ENCODE results near the gene TMEM232. TPM values are rescaled to one million over a fixed set of nuclear protein-coding genes. Genes with fewer than 3 reads are reported as not detected.

The TMEM232 gene
- total RNA-seq, result 10 to 100 TPM in 1 of 2 donors, not detected in 1; 13.3 TPM

GRCh38 chr5:110726249-110727024 is at the start of gene TMEM232:
TMEM232 (minus strand) TSS chr5:110726671; CDS start chr5:110667352, 59,319 bp downstream.
- no peak within 1 kb of the TSS for H3K27ac ChIP-seq
- H3K4me3 ChIP-seq, result peak within 1 kb of the TSS; percentile 64
- no peaks in the 10 kb centered on the region for H3K36me3 ChIP-seq
- H3K4me1 ChIP-seq (ENCODE audit: control insufficient read depth in 1 of 2, low read depth in 2 of 2), result peaks cover 0 to 4% of the 10 kb centered on the region in 2 donors
- TF ChIP-seq, protein P1, sequence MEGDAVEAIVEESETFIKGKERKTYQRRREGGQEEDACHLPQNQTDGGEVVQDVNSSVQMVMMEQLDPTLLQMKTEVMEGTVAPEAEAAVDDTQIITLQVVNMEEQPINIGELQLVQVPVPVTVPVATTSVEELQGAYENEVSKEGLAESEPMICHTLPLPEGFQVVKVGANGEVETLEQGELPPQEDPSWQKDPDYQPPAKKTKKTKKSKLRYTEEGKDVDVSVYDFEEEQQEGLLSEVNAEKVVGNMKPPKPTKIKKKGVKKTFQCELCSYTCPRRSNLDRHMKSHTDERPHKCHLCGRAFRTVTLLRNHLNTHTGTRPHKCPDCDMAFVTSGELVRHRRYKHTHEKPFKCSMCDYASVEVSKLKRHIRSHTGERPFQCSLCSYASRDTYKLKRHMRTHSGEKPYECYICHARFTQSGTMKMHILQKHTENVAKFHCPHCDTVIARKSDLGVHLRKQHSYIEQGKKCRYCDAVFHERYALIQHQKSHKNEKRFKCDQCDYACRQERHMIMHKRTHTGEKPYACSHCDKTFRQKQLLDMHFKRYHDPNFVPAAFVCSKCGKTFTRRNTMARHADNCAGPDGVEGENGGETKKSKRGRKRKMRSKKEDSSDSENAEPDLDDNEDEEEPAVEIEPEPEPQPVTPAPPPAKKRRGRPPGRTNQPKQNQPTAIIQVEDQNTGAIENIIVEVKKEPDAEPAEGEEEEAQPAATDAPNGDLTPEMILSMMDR (IDR thresholded peaks at IDR 0.05), result no peak
- ATAC-seq (ENCODE audit: insufficient number of reproducible peaks, low FRiP score, low read depth) (peak; percentile 94), DNase-seq (ENCODE audit: low spot score) (peak; percentile 5)
- H3K27me3 ChIP-seq (replicated peaks; ENCODE audit: insufficient read depth), result no peaks in the 10 kb centered on the region
- no peaks in the 10 kb centered on the region for H3K9me3 ChIP-seq

- Histone ChIP-seq H3K36me3 (no peaks in the 10 kb centered on the region), H3K4me3 (no peak overlapping the region), H3K4me1 (ENCODE audit: control insufficient read depth in 1 of 2, low read depth in 2 of 2) (no peaks in the 10 kb centered on the region), H3K9me3 (no peaks in the 10 kb centered on the region), H3K27ac (no peak overlapping the region), H3K27me3 (replicated peaks; ENCODE audit: insufficient read depth) (no peaks in the 10 kb centered on the region)
- no peak for DNase-seq (ENCODE audit: low spot score)
- ATAC-seq (ENCODE audit: insufficient number of reproducible peaks, low FRiP score, low read depth), result no peak
- TF ChIP-seq, protein P1 (IDR thresholded peaks at IDR 0.05), result no peak
Observed at GRCh38 chr5:110770286-110770685, 43.8 kb upstream of the TMEM232 start.

DNA sequence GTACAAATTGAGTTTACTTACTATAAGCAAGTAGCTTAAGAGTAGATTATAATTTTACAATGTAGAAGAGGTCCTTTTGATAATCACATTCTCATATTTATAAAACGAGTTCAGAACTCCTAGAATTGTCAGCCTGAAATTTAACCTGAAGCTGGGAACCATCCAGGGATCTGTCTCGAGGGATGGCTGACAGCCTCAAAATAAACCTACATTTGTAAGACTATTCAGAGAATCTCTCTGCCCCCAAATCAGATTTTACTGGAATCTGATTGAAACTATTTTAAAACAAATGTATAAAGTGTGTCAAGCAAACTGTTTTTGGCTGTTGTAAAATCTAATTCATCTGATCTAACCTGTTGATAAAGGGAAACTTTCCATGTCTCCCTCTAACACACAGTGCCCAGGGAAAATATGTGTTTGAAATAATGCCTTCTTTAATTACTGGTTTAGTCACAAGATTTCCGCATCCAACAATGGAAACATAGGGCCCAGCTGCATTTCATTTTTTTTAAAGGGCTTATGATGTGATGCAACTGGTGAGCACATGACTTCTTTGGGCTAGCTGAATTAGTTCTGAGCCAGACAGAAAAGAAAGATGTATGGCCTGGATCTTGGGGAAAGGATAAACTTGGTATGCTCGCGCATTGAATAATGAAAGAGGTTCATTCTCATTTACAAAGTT is 42.7 kb upstream of the TMEM232 start:
- DNase-seq (ENCODE audit: low spot score), result no peak
- ATAC-seq (ENCODE audit: insufficient number of reproducible peaks, low FRiP score, low read depth), result no peak
- H3K27me3 ChIP-seq (replicated peaks; ENCODE audit: insufficient read depth), result no peaks in the 10 kb centered on the region
- TF ChIP-seq, protein P1 (IDR thresholded peaks at IDR 0.05), result no peak
- H3K9me3 ChIP-seq, result no peaks in the 10 kb centered on the region
- H3K4me1 ChIP-seq (ENCODE audit: control insufficient read depth in 1 of 2, low read depth in 2 of 2), result no peaks in the 10 kb centered on the region
- no peak overlapping the region for H3K4me3 ChIP-seq
- peak overlapping the region in 1 of 2 donors; percentile 12 for H3K27ac ChIP-seq
- H3K36me3 ChIP-seq, result no peaks in the 10 kb centered on the region

DNA sequence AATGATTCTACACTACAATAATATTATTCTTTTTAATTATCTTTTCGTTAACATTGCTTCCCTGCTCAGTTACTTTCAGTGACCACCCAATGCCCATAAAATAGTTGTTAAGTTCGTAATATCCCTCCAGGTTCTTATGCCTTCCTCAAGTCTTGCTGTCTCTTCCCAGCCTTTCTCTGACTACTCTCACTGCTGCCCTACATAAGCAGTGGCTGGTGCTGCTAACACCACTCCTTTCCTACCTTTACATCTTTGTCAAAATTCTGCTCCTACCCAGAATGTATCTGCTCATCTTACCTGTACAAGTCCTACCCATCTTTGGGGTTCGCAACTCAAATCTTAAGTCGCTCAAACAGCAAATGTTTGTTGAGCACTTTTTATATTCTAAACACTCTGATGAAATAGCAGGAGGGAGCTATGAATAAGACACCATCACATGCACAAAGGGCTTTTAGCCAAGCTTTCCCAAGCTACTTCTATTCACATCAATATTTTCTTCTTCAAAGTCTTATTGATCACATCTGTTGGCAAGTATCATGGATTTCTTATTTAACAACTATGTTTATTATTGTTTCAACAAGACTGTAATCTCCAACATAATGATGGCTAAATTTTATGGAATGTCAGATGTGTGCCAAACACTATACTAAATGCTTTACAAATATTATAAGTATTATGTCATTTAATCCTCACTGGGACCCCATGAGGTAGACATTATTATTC is 41.8 kb upstream of the TMEM232 start:
- H3K4me3 ChIP-seq, result no peak overlapping the region
- no peaks in the 10 kb centered on the region for H3K27me3 ChIP-seq (replicated peaks; ENCODE audit: insufficient read depth)
- no peak overlapping the region for H3K27ac ChIP-seq
- H3K9me3 ChIP-seq, result no peaks in the 10 kb centered on the region
- TF ChIP-seq, protein P1 (IDR thresholded peaks at IDR 0.05), result no peak
- H3K4me1 ChIP-seq (ENCODE audit: control insufficient read depth in 1 of 2, low read depth in 2 of 2), result no peaks in the 10 kb centered on the region
- ATAC-seq (ENCODE audit: insufficient number of reproducible peaks, low FRiP score, low read depth) (no peak), DNase-seq (ENCODE audit: low spot score) (no peak)
- H3K36me3 ChIP-seq, result no peaks in the 10 kb centered on the region

DNA sequence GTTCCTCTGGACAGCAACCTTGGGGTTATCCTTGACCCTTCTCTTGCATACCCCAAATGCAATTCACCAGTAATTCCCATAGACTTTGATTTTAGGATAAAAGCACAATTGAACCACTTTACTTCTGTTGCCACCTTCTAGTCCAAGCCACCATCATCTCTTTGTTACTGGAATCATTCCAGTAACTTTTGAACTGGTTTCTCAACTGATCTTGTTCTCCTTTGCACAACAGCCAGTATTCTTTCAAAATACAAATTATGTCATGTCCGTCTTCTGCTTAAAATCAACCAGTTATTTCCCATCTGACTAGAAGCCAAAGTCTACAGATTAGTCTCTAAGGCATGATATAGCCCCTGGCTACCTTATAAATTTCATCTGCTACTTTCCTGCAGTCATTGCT is 33.7 kb upstream of the TMEM232 start:
- TF ChIP-seq, protein P1 (IDR thresholded peaks at IDR 0.05), result no peak
- H3K9me3 ChIP-seq, result no peaks in the 10 kb centered on the region
- ATAC-seq (ENCODE audit: insufficient number of reproducible peaks, low FRiP score, low read depth) (no peak), DNase-seq (ENCODE audit: low spot score) (no peak)
- H3K36me3 ChIP-seq, result peaks cover 12% of the 10 kb centered on the region
- H3K4me1 ChIP-seq (ENCODE audit: control insufficient read depth in 1 of 2, low read depth in 2 of 2), result no peaks in the 10 kb centered on the region
- H3K27me3 ChIP-seq (replicated peaks; ENCODE audit: insufficient read depth), result no peaks in the 10 kb centered on the region
- H3K27ac ChIP-seq, result no peak overlapping the region
- H3K4me3 ChIP-seq, result no peak overlapping the region
